CD4-positive, alpha-beta T cell treated with Interferon gamma for 1 hour (primary cell): ENCODE measurements around the gene BRWD1.

ENCODE experiments used
- DNase-seq: peaks from one replicate; pipeline ENCODE4 v3.0.0-alpha.2; 2020

BRWD1 gene

GRCh38 chr21:39196310-39196709 is 117.1 kb downstream of the BRWD1 start:
- no peak for DNase-seq

- no peak for DNase-seq
Observed at GRCh38 chr21:39193380-39193779, 120.1 kb downstream of the BRWD1 start.

GRCh38 chr21:39189857-39190604 is 123.4 kb downstream of the BRWD1 start:
- DNase-seq: no peak

GRCh38 chr21:39188521-39189139 is 124.8 kb downstream of the BRWD1 start:
- no peak for DNase-seq

GRCh38 chr21:39187141-39187540 is 126.3 kb downstream of the BRWD1 start:
- no peak for DNase-seq

- DNase-seq: no peak
Observed at GRCh38 chr21:39186676-39187075, 126.8 kb downstream of the BRWD1 start.

GRCh38 chr21:39185157-39185556 is 128.3 kb downstream of the BRWD1 start:
- DNase-seq: no peak

- DNase-seq: no peak
Observed at GRCh38 chr21:39184050-39184980, 129.1 kb downstream of the BRWD1 start.

GRCh38 chr21:39183272-39184049 is 130.0 kb downstream of the BRWD1 start, which contains the start of gene PSMG1:
Gene PSMG1, minus strand, starts transcription at chr21:39183451. Its CDS starts 66 bp downstream, at chr21:39183385.
- DNase-seq: peak; percentile 93

GRCh38 chr21:39182484-39183271 is 130.8 kb downstream of the BRWD1 start:
- DNase-seq: no peak

GRCh38 chr21:39182016-39182415 is 131.4 kb downstream of the BRWD1 start:
- no peak for DNase-seq

- no peak for DNase-seq
Observed at GRCh38 chr21:39181205-39181818, 132.1 kb downstream of the BRWD1 start.

- no peak for DNase-seq
Observed at GRCh38 chr21:39180429-39181019, 132.9 kb downstream of the BRWD1 start.

GRCh38 chr21:39178421-39178820 is 135.0 kb downstream of the BRWD1 start:
- DNase-seq: no peak

GRCh38 chr21:39176271-39176709 is 137.1 kb downstream of the BRWD1 start:
- no peak for DNase-seq

- DNase-seq: no peak
Observed at GRCh38 chr21:39175665-39176064, 137.8 kb downstream of the BRWD1 start.

- no peak for DNase-seq
Observed at GRCh38 chr21:39175154-39175553, 138.3 kb downstream of the BRWD1 start.

- DNase-seq: no peak
Observed at GRCh38 chr21:39173716-39174680, 139.4 kb downstream of the BRWD1 start.

- DNase-seq: no peak
Observed at GRCh38 chr21:39169906-39170305, 143.5 kb downstream of the BRWD1 start.

GRCh38 chr21:39168800-39169199 is 144.6 kb downstream of the BRWD1 start:
- DNase-seq: no peak
